ENCODE results near the gene LGI4. TPM values are rescaled to one million over a fixed set of nuclear protein-coding genes. Genes with fewer than 3 reads are reported as not detected.

Gene LGI4
- total RNA-seq, 1 donor from 2014 or later = 8.9 TPM

- no peak for DNase-seq (ENCODE audit: low spot score)
These were observed 47.5 kb downstream of the LGI4 start for GRCh38 chr19:35087393-35087792.

DNA sequence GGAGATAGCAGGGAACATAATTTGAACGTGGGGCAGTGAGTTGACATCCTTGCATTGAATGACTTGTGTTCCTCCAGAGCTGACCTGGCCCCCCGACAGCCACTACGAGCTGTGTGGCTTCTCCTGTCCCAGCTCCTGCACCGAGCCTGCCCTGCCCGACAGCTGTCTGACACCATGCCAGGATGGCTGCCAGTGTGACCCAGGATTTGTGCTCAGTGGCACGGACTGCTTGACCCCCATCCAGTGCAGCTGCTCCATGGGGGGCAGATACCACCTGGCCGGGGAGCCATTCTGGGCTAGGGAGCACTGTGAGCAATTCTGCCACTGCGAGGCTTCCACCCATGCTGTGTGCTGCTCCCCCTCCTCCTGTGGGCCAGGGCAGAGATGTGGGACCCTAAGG is 48.4 kb downstream of the LGI4 start:
- no peak for DNase-seq (ENCODE audit: low spot score)

DNA sequence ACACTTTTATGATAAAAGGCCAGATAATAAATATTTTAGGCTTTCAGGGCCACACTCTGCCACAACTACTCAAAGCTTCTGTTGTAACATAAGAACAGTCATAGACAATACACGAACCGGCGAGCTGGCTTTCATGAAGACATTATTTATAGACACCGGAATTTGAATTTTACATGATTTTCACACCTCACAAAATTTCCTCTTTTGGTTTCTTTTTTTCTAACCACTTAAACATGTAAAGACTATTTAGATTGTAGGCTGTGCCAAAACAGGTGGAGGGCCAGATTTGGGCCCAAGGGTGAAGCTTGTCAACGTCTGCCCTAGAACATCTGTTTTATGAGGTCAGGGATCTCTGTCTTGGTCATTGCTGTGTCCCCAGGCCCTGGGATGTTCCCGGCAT is 48.9 kb downstream of the LGI4 start:
- DNase-seq (ENCODE audit: low spot score) = no peak

- no peak for DNase-seq (ENCODE audit: low spot score)
These were observed 50.4 kb downstream of the LGI4 start for GRCh38 chr19:35084509-35084762.

- no peak for DNase-seq (ENCODE audit: low spot score)
These were observed 51.0 kb downstream of the LGI4 start for GRCh38 chr19:35083691-35084508.

- no peak for DNase-seq (ENCODE audit: low spot score)
These were observed 53.7 kb downstream of the LGI4 start for GRCh38 chr19:35081201-35081600.

- no peak for DNase-seq (ENCODE audit: low spot score)
These were observed 54.2 kb downstream of the LGI4 start for GRCh38 chr19:35080613-35081170.

- DNase-seq (ENCODE audit: low spot score) = no peak
These were observed 55.0 kb downstream of the LGI4 start for GRCh38 chr19:35079826-35080225.

DNA sequence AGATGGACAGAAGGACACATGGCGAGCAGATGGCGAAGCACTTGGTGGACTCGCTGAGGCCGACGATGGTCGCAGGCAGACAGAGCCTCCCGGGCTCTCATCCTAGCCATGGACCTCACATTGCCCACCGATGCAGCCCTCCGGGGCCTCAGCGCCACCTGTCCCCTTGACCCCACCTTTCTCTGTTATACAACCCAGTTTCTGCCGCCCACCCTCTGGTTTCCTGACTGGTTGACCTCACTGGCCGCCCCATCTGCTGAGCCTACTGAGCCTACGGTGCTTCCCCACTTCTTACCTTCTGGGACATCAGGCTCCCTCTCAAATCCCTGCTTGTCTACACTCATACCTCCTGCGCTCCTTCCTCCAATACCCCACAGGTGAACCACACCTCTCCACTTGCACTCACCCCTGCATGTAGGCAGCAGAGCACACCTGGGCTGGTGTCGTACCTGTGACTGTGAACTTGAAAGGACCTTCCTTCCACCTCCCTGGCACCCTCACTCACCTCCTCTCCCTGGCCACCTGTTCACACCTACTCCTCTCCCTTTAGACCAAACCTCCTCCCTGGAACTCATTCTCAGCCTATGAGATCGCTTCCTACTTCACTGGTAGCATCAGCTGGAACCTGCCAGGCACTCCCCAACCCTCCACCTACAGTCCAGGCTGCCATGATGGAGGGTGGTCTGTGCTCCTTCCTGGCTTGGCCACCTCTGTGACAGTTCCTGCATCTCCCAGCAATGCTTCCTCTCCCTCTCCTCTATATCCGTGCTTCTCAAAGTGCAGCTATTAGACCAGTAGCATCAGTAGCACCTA is 57.2 kb downstream of the LGI4 start:
- no peak for DNase-seq (ENCODE audit: low spot score)

- no peak for DNase-seq (ENCODE audit: low spot score)
These were observed 58.2 kb downstream of the LGI4 start for GRCh38 chr19:35076657-35077056.

GRCh38 chr19:35076026-35076370 is 58.9 kb downstream of the LGI4 start:
- DNase-seq (ENCODE audit: low spot score) = no peak

- DNase-seq (ENCODE audit: low spot score) = no peak
These were observed 59.4 kb downstream of the LGI4 start for GRCh38 chr19:35075202-35076025.

Other genes with a start within 250 kb of the LGI4 start
- 3.8 TPM for gene ZNF30, start 208.2 kb downstream of the LGI4 start, total RNA-seq
- gene ZNF792, start 170.8 kb downstream of the LGI4 start, total RNA-seq = 8.9 TPM
- gene GRAMD1A, start 134.7 kb downstream of the LGI4 start, total RNA-seq = 31.7 TPM
- 4.8 TPM for gene SCN1B, start 104.6 kb downstream of the LGI4 start, total RNA-seq
- 21.4 TPM for gene HPN, start 93.3 kb downstream of the LGI4 start, total RNA-seq
- gene FXYD3, start 19.2 kb downstream of the LGI4 start, total RNA-seq = 139 TPM
- 94.0 TPM for gene FXYD1, start 3.8 kb upstream of the LGI4 start, total RNA-seq
- not detected for gene FXYD7, start 8.2 kb upstream of the LGI4 start, total RNA-seq
- 88.4 TPM for gene FXYD5, start 19.7 kb upstream of the LGI4 start, total RNA-seq
- not detected for gene FAM187B, start 93.7 kb upstream of the LGI4 start, total RNA-seq
- gene LSR, start 113.9 kb upstream of the LGI4 start, total RNA-seq = 229 TPM
- 174 TPM for gene USF2, start 133.9 kb upstream of the LGI4 start, total RNA-seq
- 1.2 TPM for gene HAMP, start 147.5 kb upstream of the LGI4 start, total RNA-seq
- gene MAG, start 157.1 kb upstream of the LGI4 start, total RNA-seq = not detected
- 4.2 TPM for gene CD22, start 194.1 kb upstream of the LGI4 start, total RNA-seq
- gene FFAR1, start 212.8 kb upstream of the LGI4 start, total RNA-seq = not detected
- gene FFAR3, start 223.4 kb upstream of the LGI4 start, total RNA-seq = 0.29 TPM
- not detected for gene GPR42, start 236.0 kb upstream of the LGI4 start, total RNA-seq

Measured in mucosa of gallbladder (tissue), 1 donor.